H1 (cell line): ENCODE results near the gene MROH2B.

Source experiments
- CTCF ChIP-seq, 3 experiments: IDR thresholded peaks; 1 replicate in 2 of 3; 2 replicates in 1 of 3; pipeline versions ENCODE4 v1.5.1 to v1.6.1; 2011; ENCODE audit warnings: low read length in 3 of 3, mild to moderate bottlenecking in 3 of 3, inconsistent platforms in 2 of 3, low read depth in 1 of 3, moderate library complexity in 1 of 3; ENCODE audit not compliant: insufficient read depth in 1 of 3; ENCODE audit errors: control extremely low read depth in 1 of 3
- GABPA ChIP-seq: IDR thresholded peaks from 2 replicates; pipeline ENCODE4 v1.6.1; 2011; ENCODE audit warnings: mild to moderate bottlenecking, low read length, moderate library complexity, borderline replicate concordance; ENCODE audit not compliant: insufficient read depth
- POLR2AphosphoS5 ChIP-seq: IDR thresholded peaks from 2 replicates; pipeline ENCODE4 v1.6.1; 2011; ENCODE audit warnings: low read depth, low read length
- RBBP5 ChIP-seq: IDR thresholded peaks from 2 replicates; pipeline ENCODE4 v1.7.1; 2012; ENCODE audit warnings: low read depth, mild to moderate bottlenecking, inconsistent platforms, low read length, moderate library complexity, borderline replicate concordance

DNA sequence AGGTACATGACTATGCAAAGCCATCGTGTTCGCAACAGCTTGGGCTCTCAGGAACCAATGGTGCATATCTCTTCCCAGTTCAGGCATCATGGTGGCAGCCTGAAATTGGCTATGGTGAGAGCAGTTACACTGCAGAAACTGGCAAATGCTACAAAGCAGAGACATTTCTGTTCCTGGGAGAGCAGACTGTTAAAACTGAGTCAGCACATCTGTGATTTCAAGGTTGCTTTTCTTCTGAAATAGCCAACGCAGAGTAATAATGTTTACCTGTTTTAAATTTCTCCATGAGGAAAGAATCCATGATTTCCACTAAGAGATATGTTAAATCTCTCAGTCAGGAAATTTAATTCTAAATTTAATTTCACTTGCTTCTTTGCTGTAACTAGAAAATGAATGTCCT is 114.1 kb downstream of the MROH2B start:
- no peak for TF ChIP-seq RBBP5
- no peak for TF ChIP-seq CTCF (IDR thresholded peaks at IDR 0.05; ENCODE audit: control extremely low read depth in 1 of 3, insufficient read depth in 1 of 3, low read depth in 1 of 3, low read length in 3 of 3)
- no peak for TF ChIP-seq POLR2AphosphoS5
- TF ChIP-seq GABPA: no peak
